ENCODE measurements around the gene MMP17. TPM values are rescaled to one million over a fixed set of nuclear protein-coding genes. Genes with fewer than 3 reads are reported as not detected.

Gene MMP17
- total and polyA plus RNA-seq, 2 donors (not counting 1 experiment from before 2014, with no cell fraction given), result 3.2 to 13.5 TPM

GRCh38 chr12:131832321-131833231, 4.4 kb downstream of the MMP17 start:
- H3K9ac ChIP-seq (ENCODE audit: insufficient read depth, low read length), result peak overlapping the region; percentile 40
- no peaks in the 10 kb centered on the region for H3K4me1 ChIP-seq (ENCODE audit: control insufficient read depth, extremely low read depth, insufficient read depth, low read length)
- no peaks in the 10 kb centered on the region for H3K9me3 ChIP-seq (ENCODE audit: control insufficient read depth, insufficient read depth, low read depth, low read length)
- DNase-seq (ENCODE audit: low read depth in 2 of 2), result peak in 1 of 2 donors; percentile 81
- peak overlapping the region; percentile 81 for H3K4me2 ChIP-seq (ENCODE audit: extremely low read depth, insufficient read depth, low read length)
- no peaks in the 10 kb centered on the region for H3K27me3 ChIP-seq (ENCODE audit: control insufficient read depth, insufficient read depth, low read length)
- H2AFZ ChIP-seq (ENCODE audit: low read length), result no peak overlapping the region
- H3K36me3 ChIP-seq (ENCODE audit: control insufficient read depth, insufficient read depth, low read length), result no peaks in the 10 kb centered on the region
- H4K20me1 ChIP-seq (ENCODE audit: control insufficient read depth, extremely low read depth, insufficient read depth, low read length), result no peaks in the 10 kb centered on the region
- no peak for TF ChIP-seq CTCF (conservative IDR thresholded peaks at IDR 0.05 in 1 of 2, IDR thresholded peaks at IDR 0.05 in 1 of 2; ENCODE audit: low read depth in 1 of 2, low read length in 2 of 2)
- no peak for TF ChIP-seq EZH2 (IDR thresholded peaks at IDR 0.05; ENCODE audit: low read length, missing control alignments)
- peak overlapping the region; percentile 45 for H3K27ac ChIP-seq (ENCODE audit: insufficient read depth, low read length)
- H3K4me3 ChIP-seq (replicated peaks in 1 of 4; ENCODE audit: control extremely low read depth in 1 of 4, insufficient read depth in 1 of 4, low read depth in 3 of 4, low read length in 4 of 4), result peak overlapping the region; percentile 37 to 56 (median 46)
- H3K79me2 ChIP-seq (ENCODE audit: control insufficient read depth, insufficient read depth, low read length), result peaks cover 3% of the 10 kb centered on the region

GRCh38 chr12:131833288-131833895, 5.2 kb downstream of the MMP17 start:
- H4K20me1 ChIP-seq (ENCODE audit: control insufficient read depth, extremely low read depth, insufficient read depth, low read length), result no peaks in the 10 kb centered on the region
- no peak overlapping the region for H3K4me3 ChIP-seq (replicated peaks in 1 of 4; ENCODE audit: control extremely low read depth in 1 of 4, insufficient read depth in 1 of 4, low read depth in 3 of 4, low read length in 4 of 4)
- H3K4me2 ChIP-seq (ENCODE audit: extremely low read depth, insufficient read depth, low read length), result no peak overlapping the region
- no peaks in the 10 kb centered on the region for H3K4me1 ChIP-seq (ENCODE audit: control insufficient read depth, extremely low read depth, insufficient read depth, low read length)
- H3K27me3 ChIP-seq (ENCODE audit: control insufficient read depth, insufficient read depth, low read length), result no peaks in the 10 kb centered on the region
- H3K27ac ChIP-seq (ENCODE audit: insufficient read depth, low read length), result no peak overlapping the region
- TF ChIP-seq EZH2 (IDR thresholded peaks at IDR 0.05; ENCODE audit: low read length, missing control alignments) (no peak), CTCF (conservative IDR thresholded peaks at IDR 0.05 in 1 of 2, IDR thresholded peaks at IDR 0.05 in 1 of 2; ENCODE audit: low read depth in 1 of 2, low read length in 2 of 2) (no peak)
- no peak overlapping the region for H3K9ac ChIP-seq (ENCODE audit: insufficient read depth, low read length)
- no peak overlapping the region for H2AFZ ChIP-seq (ENCODE audit: low read length)
- H3K79me2 ChIP-seq (ENCODE audit: control insufficient read depth, insufficient read depth, low read length), result peaks cover 3% of the 10 kb centered on the region
- no peaks in the 10 kb centered on the region for H3K9me3 ChIP-seq (ENCODE audit: control insufficient read depth, insufficient read depth, low read depth, low read length)
- no peaks in the 10 kb centered on the region for H3K36me3 ChIP-seq (ENCODE audit: control insufficient read depth, insufficient read depth, low read length)
- DNase-seq (ENCODE audit: low read depth in 2 of 2), result no peak

GRCh38 chr12:131833896-131834641, 5.9 kb downstream of the MMP17 start:
- Histone ChIP-seq H3K36me3 (ENCODE audit: control insufficient read depth, insufficient read depth, low read length) (no peaks in the 10 kb centered on the region), H3K27ac (ENCODE audit: insufficient read depth, low read length) (no peak overlapping the region), H3K79me2 (ENCODE audit: control insufficient read depth, insufficient read depth, low read length) (peaks cover 3% of the 10 kb centered on the region), H3K9me3 (ENCODE audit: control insufficient read depth, insufficient read depth, low read depth, low read length) (no peaks in the 10 kb centered on the region), H3K4me3 (replicated peaks in 1 of 4; ENCODE audit: control extremely low read depth in 1 of 4, insufficient read depth in 1 of 4, low read depth in 3 of 4, low read length in 4 of 4) (no peak overlapping the region), H4K20me1 (ENCODE audit: control insufficient read depth, extremely low read depth, insufficient read depth, low read length) (no peaks in the 10 kb centered on the region), H2AFZ (ENCODE audit: low read length) (no peak overlapping the region), H3K9ac (ENCODE audit: insufficient read depth, low read length) (no peak overlapping the region), H3K4me1 (ENCODE audit: control insufficient read depth, extremely low read depth, insufficient read depth, low read length) (no peaks in the 10 kb centered on the region), H3K4me2 (ENCODE audit: extremely low read depth, insufficient read depth, low read length) (no peak overlapping the region), H3K27me3 (ENCODE audit: control insufficient read depth, insufficient read depth, low read length) (no peaks in the 10 kb centered on the region)
- TF ChIP-seq EZH2 (IDR thresholded peaks at IDR 0.05; ENCODE audit: low read length, missing control alignments), result no peak
- peak; percentile 39 to 51 for TF ChIP-seq CTCF (conservative IDR thresholded peaks at IDR 0.05 in 1 of 2, IDR thresholded peaks at IDR 0.05 in 1 of 2; ENCODE audit: low read depth in 1 of 2, low read length in 2 of 2)
- DNase-seq (ENCODE audit: low read depth in 2 of 2), result peak; percentile 37 to 40

All from fibroblast of lung (primary cell).